Measurements from ENCODE around the gene IMMT. TPM values are rescaled to one million over a fixed set of nuclear protein-coding genes. Genes with fewer than 3 reads are reported as not detected.

IMMT gene
- total RNA-seq, 1 experiment from 2014 or later = 162 TPM

GRCh38 chr2:86199834-86200177 lies 4.5 kb upstream of the IMMT start:
- DNase-seq = peak in 1 of 2 experiments; percentile 22
- Histone ChIP-seq H3K36me3 (0 out of 2 replicates have a peak, but pooled peaks cover 3% of the 10 kb centered on the region), H3K4me1 (peaks cover 4% of the 10 kb centered on the region; the same call in 1 of the 2 replicates), H3K9me3 (replicated peaks) (no peaks in the 10 kb centered on the region), H3K27me3 (no peaks in the 10 kb centered on the region), H3K27ac (peak overlapping the region; percentile 63), H3K4me3 (peak overlapping the region; percentile 87)

- no peak for DNase-seq
- H3K9me3 ChIP-seq (replicated peaks) = no peaks in the 10 kb centered on the region
- peaks cover 4% of the 10 kb centered on the region; the same call in 1 of the 2 replicates for H3K36me3 ChIP-seq
- H3K4me1 ChIP-seq = peaks cover 11% of the 10 kb centered on the region; the same call in 1 of the 2 replicates
- peak overlapping the region; percentile 93 for H3K4me3 ChIP-seq
- peak overlapping the region; percentile 94 for H3K27ac ChIP-seq
- H3K27me3 ChIP-seq = no peaks in the 10 kb centered on the region
Measured at GRCh38 chr2:86195808-86196387, 636 bp upstream of the IMMT start.

GRCh38 chr2:86194751-86195054 lies 559 bp downstream of the IMMT start:
- Histone ChIP-seq H3K4me1 (peaks cover 11% of the 10 kb centered on the region; the same call in 1 of the 2 replicates), H3K4me3 (peak overlapping the region; percentile 93), H3K9me3 (replicated peaks) (no peaks in the 10 kb centered on the region), H3K27ac (peak overlapping the region; percentile 94), H3K36me3 (peaks cover 13% of the 10 kb centered on the region), H3K27me3 (no peaks in the 10 kb centered on the region)
- DNase-seq = no peak

GRCh38 chr2:86193901-86194567 lies 1.2 kb downstream of the IMMT start:
- Histone ChIP-seq H3K36me3 (peaks cover 17% of the 10 kb centered on the region), H3K9me3 (replicated peaks) (no peaks in the 10 kb centered on the region), H3K4me1 (peaks cover 11% of the 10 kb centered on the region; the same call in 1 of the 2 replicates), H3K4me3 (peak overlapping the region; percentile 93), H3K27ac (peak overlapping the region; percentile 94; the same call in 1 of the 2 replicates), H3K27me3 (no peaks in the 10 kb centered on the region)
- DNase-seq = no peak

- H3K27ac ChIP-seq = no peak overlapping the region
- H3K4me1 ChIP-seq = peaks cover 6% of the 10 kb centered on the region
- H3K36me3 ChIP-seq = peaks cover 33% of the 10 kb centered on the region
- no peaks in the 10 kb centered on the region for H3K27me3 ChIP-seq
- no peak for DNase-seq
- H3K9me3 ChIP-seq (replicated peaks) = no peaks in the 10 kb centered on the region
- no peak overlapping the region for H3K4me3 ChIP-seq
Measured at GRCh38 chr2:86189782-86190416, 5.4 kb downstream of the IMMT start.

- no peaks in the 10 kb centered on the region; the same call in 1 of the 2 replicates for H3K4me1 ChIP-seq
- H3K9me3 ChIP-seq (replicated peaks) = no peaks in the 10 kb centered on the region
- H3K27ac ChIP-seq = no peak overlapping the region
- H3K36me3 ChIP-seq = peaks cover 37% of the 10 kb centered on the region
- no peak for DNase-seq
- no peaks in the 10 kb centered on the region for H3K27me3 ChIP-seq
- no peak overlapping the region for H3K4me3 ChIP-seq
Measured at GRCh38 chr2:86186431-86186830, 8.8 kb downstream of the IMMT start.

- Histone ChIP-seq H3K27me3 (no peaks in the 10 kb centered on the region), H3K4me1 (no peaks in the 10 kb centered on the region; the same call in 1 of the 2 replicates), H3K36me3 (peaks cover 44% of the 10 kb centered on the region), H3K4me3 (no peak overlapping the region), H3K9me3 (replicated peaks) (no peaks in the 10 kb centered on the region), H3K27ac (no peak overlapping the region)
- no peak for DNase-seq
Measured at GRCh38 chr2:86185517-86186212, 9.6 kb downstream of the IMMT start.

GRCh38 chr2:86176597-86176996 lies 18.7 kb downstream of the IMMT start:
- H3K36me3 ChIP-seq = peaks cover 64% of the 10 kb centered on the region
- no peaks in the 10 kb centered on the region for H3K4me1 ChIP-seq
- H3K4me3 ChIP-seq = no peak overlapping the region
- H3K27ac ChIP-seq = no peak overlapping the region
- no peak for DNase-seq
- H3K27me3 ChIP-seq = no peaks in the 10 kb centered on the region
- H3K9me3 ChIP-seq (replicated peaks) = no peaks in the 10 kb centered on the region

- H3K4me1 ChIP-seq = no peaks in the 10 kb centered on the region
- H3K27ac ChIP-seq = no peak overlapping the region
- H3K27me3 ChIP-seq = no peaks in the 10 kb centered on the region
- no peaks in the 10 kb centered on the region for H3K9me3 ChIP-seq (replicated peaks)
- no peak for DNase-seq
- no peak overlapping the region for H3K4me3 ChIP-seq
- peaks cover 63% of the 10 kb centered on the region for H3K36me3 ChIP-seq
Measured at GRCh38 chr2:86175828-86176227, 19.4 kb downstream of the IMMT start.

GRCh38 chr2:86174445-86174844 lies 20.8 kb downstream of the IMMT start:
- no peaks in the 10 kb centered on the region for H3K9me3 ChIP-seq (replicated peaks)
- H3K27me3 ChIP-seq = no peaks in the 10 kb centered on the region
- H3K4me1 ChIP-seq = no peaks in the 10 kb centered on the region
- no peak overlapping the region for H3K27ac ChIP-seq
- H3K36me3 ChIP-seq = peaks cover 63% of the 10 kb centered on the region
- no peak overlapping the region for H3K4me3 ChIP-seq
- no peak for DNase-seq

- no peaks in the 10 kb centered on the region for H3K27me3 ChIP-seq
- no peak for DNase-seq
- peaks cover 69% of the 10 kb centered on the region for H3K36me3 ChIP-seq
- no peaks in the 10 kb centered on the region; the same call in 1 of the 2 replicates for H3K9me3 ChIP-seq (replicated peaks)
- no peaks in the 10 kb centered on the region for H3K4me1 ChIP-seq
- no peak overlapping the region for H3K4me3 ChIP-seq
- no peak overlapping the region for H3K27ac ChIP-seq
Measured at GRCh38 chr2:86172610-86173009, 22.7 kb downstream of the IMMT start.

GRCh38 chr2:86171295-86171694 lies 24.0 kb downstream of the IMMT start:
- H3K27me3 ChIP-seq = no peaks in the 10 kb centered on the region
- H3K9me3 ChIP-seq (replicated peaks) = no peaks in the 10 kb centered on the region; the same call in 1 of the 2 replicates
- DNase-seq = no peak
- no peak overlapping the region for H3K4me3 ChIP-seq
- no peaks in the 10 kb centered on the region for H3K4me1 ChIP-seq
- H3K27ac ChIP-seq = no peak overlapping the region
- peaks cover 70% of the 10 kb centered on the region for H3K36me3 ChIP-seq

- Histone ChIP-seq H3K36me3 (peaks cover 73% of the 10 kb centered on the region), H3K4me1 (no peaks in the 10 kb centered on the region), H3K9me3 (replicated peaks) (no peaks in the 10 kb centered on the region; the same call in 1 of the 2 replicates), H3K27me3 (no peaks in the 10 kb centered on the region), H3K27ac (no peak overlapping the region), H3K4me3 (no peak overlapping the region)
- DNase-seq = no peak
Measured at GRCh38 chr2:86170449-86170848, 24.8 kb downstream of the IMMT start.

- H3K27ac ChIP-seq = no peak overlapping the region
- no peak overlapping the region for H3K4me3 ChIP-seq
- H3K9me3 ChIP-seq (replicated peaks) = no peaks in the 10 kb centered on the region; the same call in 1 of the 2 replicates
- H3K27me3 ChIP-seq = no peaks in the 10 kb centered on the region
- H3K36me3 ChIP-seq = peaks cover 93% of the 10 kb centered on the region
- H3K4me1 ChIP-seq = no peaks in the 10 kb centered on the region
- no peak for DNase-seq
Measured at GRCh38 chr2:86160156-86160952, 34.9 kb downstream of the IMMT start.
